LoVo (cell line): Measurements from ENCODE around the gene SEBOX.

Experiments
- DNase-seq: peaks from one replicate; pipeline ENCODE4 v3.0.0-alpha.2; 2016; ENCODE audit warnings: low spot score

SEBOX gene

GRCh38 chr17:28394337-28395116 lies 29.5 kb upstream of the SEBOX start:
- DNase-seq: no peak

- no peak for DNase-seq
These were observed 27.5 kb upstream of the SEBOX start for GRCh38 chr17:28392491-28392890.

- no peak for DNase-seq
These were observed 26.4 kb upstream of the SEBOX start for GRCh38 chr17:28391401-28391800.

- DNase-seq: no peak
These were observed 26.0 kb upstream of the SEBOX start for GRCh38 chr17:28390984-28391383.

GRCh38 chr17:28390563-28390962 lies 25.6 kb upstream of the SEBOX start:
- no peak for DNase-seq

- DNase-seq: no peak
These were observed 25.1 kb upstream of the SEBOX start for GRCh38 chr17:28390141-28390540.

GRCh38 chr17:28388106-28388505 lies 23.1 kb upstream of the SEBOX start:
- no peak for DNase-seq

GRCh38 chr17:28386391-28386790 lies 21.4 kb upstream of the SEBOX start:
- no peak for DNase-seq

- DNase-seq: no peak
These were observed 20.4 kb upstream of the SEBOX start for GRCh38 chr17:28385406-28385805.

GRCh38 chr17:28385037-28385400 lies 20.0 kb upstream of the SEBOX start:
- peak; percentile 18 for DNase-seq

GRCh38 chr17:28384281-28385036 lies 19.5 kb upstream of the SEBOX start:
- peak; percentile 73 for DNase-seq

- DNase-seq: no peak
These were observed 16.3 kb upstream of the SEBOX start for GRCh38 chr17:28381141-28381825.

GRCh38 chr17:28379814-28380801 lies 15.1 kb upstream of the SEBOX start:
- DNase-seq: no peak

GRCh38 chr17:28372945-28373274 lies 7.9 kb upstream of the SEBOX start:
- no peak for DNase-seq

GRCh38 chr17:28372203-28372944 lies 7.4 kb upstream of the SEBOX start:
- no peak for DNase-seq

GRCh38 chr17:28371245-28372202 lies 6.5 kb upstream of the SEBOX start, which contains the start of gene SARM1:
TSS of gene SARM1 (plus strand) at chr17:28371694. CDS start at chr17:28372033, 339 bp downstream.
- peak; percentile 32 for DNase-seq

GRCh38 chr17:28370744-28371103 lies 5.7 kb upstream of the SEBOX start:
- DNase-seq: no peak

- DNase-seq: no peak
These were observed 5.2 kb upstream of the SEBOX start, which contains the start of gene VTN for GRCh38 chr17:28370035-28370743. TSS of gene VTN (minus strand) at chr17:28370307. CDS start at chr17:28370203, 104 bp downstream.

GRCh38 chr17:28369684-28370034 lies 4.7 kb upstream of the SEBOX start:
- DNase-seq: no peak
